Endothelial cell of umbilical vein (primary cell): ENCODE data around the gene ECEL1. TPM values are rescaled to one million over a fixed set of nuclear protein-coding genes. Genes with fewer than 3 reads are reported as not detected.

ENCODE experiments used
- BruUV-seq: library from RNA; stranded (reverse); fragments of 400-500 nt; replicated peaks from 2 replicates; lab custom pipeline; 2021; lab: Mats Ljungman, UMichigan
- CTCF ChIA-PET: fragments of 300-600, 350-600 bp; sonication (Branson Sonifier 250); formaldehyde crosslinking; loops from one replicate; lab custom pipeline; 2021; ENCODE audit warnings: antibody characterized with exemption, inconsistent platforms; lab: Charles Lee
- POLR2A ChIA-PET: fragments of 300-600, 350-600 bp; sonication (Branson Sonifier 250); formaldehyde crosslinking; loops from one replicate; lab custom pipeline; 2021; ENCODE audit warnings: antibody characterized with exemption, inconsistent platforms; lab: Charles Lee
- DNase-seq: peaks from one replicate; pipeline ENCODE4 v3.0.0-alpha.2; 2011; ENCODE audit warnings: low read depth, low spot score
- FAIRE-seq: peaks from 2 replicates; lab custom pipeline; 2011; peaks lifted over from hg19 to GRCh38; lab: Jason Lieb, UNC
- H2AFZ ChIP-seq: 2 replicates; pipeline ENCODE4 v1.6.0; 2012; ENCODE audit warnings: low read depth, low read length, control low read depth, inconsistent platforms
- H3K27ac ChIP-seq: 2 replicates; pipeline ENCODE4 v1.5.1; 2011; ENCODE audit warnings: low read depth, mild to moderate bottlenecking, control low read depth, low read length, moderate library complexity; ENCODE audit not compliant: insufficient read depth
- H3K27me3 ChIP-seq, 2 experiments: 2 replicates each; pipeline versions ENCODE4 v1.6.0 to v1.6.1; 2011; ENCODE audit warnings: low read length in 2 of 2, mixed read lengths in 1 of 2; ENCODE audit not compliant: control insufficient read depth in 2 of 2, insufficient read depth in 2 of 2
- H3K36me3 ChIP-seq, 2 experiments: 2 replicates in 1 of 2; 3 replicates in 1 of 2; pipeline ENCODE4 v1.5.1; 2011; ENCODE audit warnings: low read length in 2 of 2, mild to moderate bottlenecking in 1 of 2, moderate library complexity in 1 of 2; ENCODE audit not compliant: control insufficient read depth in 2 of 2, insufficient read depth in 2 of 2; ENCODE audit errors: extremely low read depth in 1 of 2
- H3K4me1 ChIP-seq: 3 replicates; pipeline ENCODE4 v1.5.1; 2011; ENCODE audit warnings: mild to moderate bottlenecking, low read length; ENCODE audit not compliant: control insufficient read depth, insufficient read depth; ENCODE audit errors: extremely low read depth
- H3K4me2 ChIP-seq: 2 replicates; pipeline ENCODE4 v1.6.1; 2011; ENCODE audit warnings: low read length, control low read depth, mixed read lengths; ENCODE audit not compliant: insufficient read depth
- H3K4me3 ChIP-seq, 3 experiments: fragments of 200-600 bp in 1 of 3; sonication (generic), shearing (Covaris generic) in 1 of 3; replicated peaks in 1 of 3; 2 replicates each; pipeline ENCODE4 v1.5.1; 2011 to 2016; ENCODE audit warnings: control low read depth in 3 of 3, low read length in 3 of 3, mild to moderate bottlenecking in 2 of 3, inconsistent platforms in 1 of 3, low read depth in 1 of 3, moderate library complexity in 1 of 3; ENCODE audit not compliant: insufficient read depth in 1 of 3
- H3K79me2 ChIP-seq: 2 replicates; pipeline ENCODE4 v1.6.0; 2012; ENCODE audit warnings: low read length, inconsistent platforms; ENCODE audit not compliant: control insufficient read depth, insufficient read depth
- H3K9ac ChIP-seq: replicated peaks from 2 replicates; pipeline ENCODE3; 2011; ENCODE audit warnings: low read length, control low read depth; ENCODE audit not compliant: insufficient read depth; ENCODE audit errors: extremely low read depth
- H3K9me1 ChIP-seq: replicated peaks from 3 replicates; pipeline ENCODE4 v1.6.0; 2011; ENCODE audit warnings: mild to moderate bottlenecking, low read length; ENCODE audit not compliant: control insufficient read depth, insufficient read depth; ENCODE audit errors: extremely low read depth
- H3K9me3 ChIP-seq: replicated peaks from 2 replicates; pipeline ENCODE4 v1.5.1; 2012; ENCODE audit warnings: low read length, inconsistent platforms; ENCODE audit not compliant: control insufficient read depth, insufficient read depth
- H4K20me1 ChIP-seq: replicated peaks from 2 replicates; pipeline ENCODE3; 2011; ENCODE audit warnings: mild to moderate bottlenecking, low read length; ENCODE audit not compliant: control insufficient read depth, insufficient read depth; ENCODE audit errors: extremely low read depth
- EZH2 ChIP-seq: IDR thresholded peaks from 2 replicates; pipeline ENCODE4 v1.6.1; 2012; ENCODE audit warnings: borderline replicate concordance, low read depth, mild to moderate bottlenecking, moderate library complexity, low read length, inconsistent platforms; ENCODE audit not compliant: severe bottlenecking
- FOS ChIP-seq: IDR thresholded peaks from 2 replicates; pipeline ENCODE4 v1.6.1; 2011; ENCODE audit warnings: mild to moderate bottlenecking, low read length, moderate library complexity, borderline replicate concordance; ENCODE audit not compliant: insufficient read depth
- GATA2 ChIP-seq: IDR thresholded peaks from 2 replicates; pipeline ENCODE4 v1.7.0; 2011; ENCODE audit warnings: low read depth, mild to moderate bottlenecking, moderate library complexity, mixed read lengths, low read length; ENCODE audit not compliant: insufficient read length, insufficient read depth
- JUN ChIP-seq: IDR thresholded peaks from 2 replicates; pipeline ENCODE4 v1.6.1; 2011; ENCODE audit warnings: borderline replicate concordance, low read depth; ENCODE audit not compliant: insufficient read length, insufficient read depth
- MYC ChIP-seq: IDR thresholded peaks from one replicate; pipeline ENCODE4 v1.6.1; 2011; ENCODE audit warnings: mild to moderate bottlenecking, low read depth, low read length
- POLR2A ChIP-seq: IDR thresholded peaks from 2 replicates; pipeline ENCODE4 v1.6.1; 2012; ENCODE audit warnings: low read depth, mild to moderate bottlenecking, control low read depth, low read length
- POLR2AphosphoS5 ChIP-seq: IDR thresholded peaks from 2 replicates; pipeline ENCODE4 v1.6.1; 2012; ENCODE audit warnings: low read depth, mild to moderate bottlenecking, control low read depth, low read length, moderate library complexity; ENCODE audit not compliant: insufficient read depth
- dilution Hi-C: fragments of 300-500 bp; cut with MboI; formaldehyde crosslinking; loops from one replicate; pipeline ENCODE4 v1.15.0; 2019; ENCODE audit warnings: low sequenced_read_pairs; ENCODE audit not compliant: extremely low pct_ligation_motif_present
- intact Hi-C: fragments of 100-400 bp; cut with micrococcal nuclease; formaldehyde crosslinking; loops from one replicate; pipeline ENCODE4 v1.10.0; 2022
- polyA plus RNA-seq, 4 experiments: library from polyadenylated mRNA; depleted of rRNA in 3 of 4; stranded (reverse) in 3 of 4; unstranded in 1 of 4; fragments of >200 nt; gene quantifications; 2 replicates each; pipeline versions ENCODE4 v1.2.1 to v1.2.3, GENCODE V29; 2011 to 2012; ENCODE audit warnings: missing spikeins in 1 of 4
- total RNA-seq: library from RNA; stranded (reverse); gene quantifications from 2 replicates; pipeline ENCODE4 v1.2.3, GENCODE V29; 2021
- TF ChIP-seq, protein P1 (sequence below), 2 donors: IDR thresholded peaks; 1 replicate in 1 of 2; 2 replicates in 1 of 2; pipeline ENCODE4 v1.5.1; 2011; ENCODE audit warnings: low read length in 2 of 2, mild to moderate bottlenecking in 2 of 2, moderate library complexity in 2 of 2, control low read depth in 1 of 2, inconsistent platforms in 1 of 2, low read depth in 1 of 2; ENCODE audit not compliant: insufficient read depth in 1 of 2; ENCODE audit errors: extremely low read depth in 1 of 2
- TF ChIP-seq, protein P2 (sequence below): IDR thresholded peaks from 2 replicates; pipeline ENCODE4 v1.6.1; 2011; ENCODE audit not compliant: insufficient read depth, insufficient read length

Gene ECEL1
- total and polyA plus RNA-seq, 2 donors (not counting 3 experiments of a cell fraction or from before 2014, with no cell fraction given) = not detected

DNA sequence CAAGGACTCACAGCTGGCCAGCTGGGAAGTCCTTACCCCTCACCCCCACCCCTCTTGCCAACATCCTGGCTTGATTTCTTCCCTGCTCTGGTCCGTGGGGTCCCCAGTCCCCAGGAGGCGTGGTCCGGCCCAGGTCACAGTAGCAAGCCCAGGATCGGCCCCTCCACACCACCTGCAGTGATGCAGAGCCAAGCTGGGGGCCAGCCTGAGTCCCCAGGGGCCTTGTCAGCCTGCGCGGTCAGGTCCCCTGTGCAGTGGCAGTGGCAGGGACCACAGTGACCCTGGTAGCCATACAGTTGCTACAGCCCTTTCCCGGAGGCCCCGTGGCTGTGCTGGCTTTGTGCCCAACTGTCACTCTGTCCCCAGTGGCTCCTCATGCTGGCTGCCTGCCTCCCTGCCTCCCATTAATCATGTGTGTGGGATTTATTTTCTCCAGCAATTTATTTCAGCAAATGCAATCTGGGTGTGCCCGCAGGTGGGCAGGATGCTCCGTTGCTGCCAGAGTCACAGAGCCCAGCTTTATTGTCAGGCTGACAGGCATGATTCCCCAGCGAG is 23.8 kb upstream of the ECEL1 start:
- H3K9ac ChIP-seq = no peak overlapping the region
- no peak overlapping the region for H2AFZ ChIP-seq
- no peaks in the 10 kb centered on the region for H3K4me1 ChIP-seq
- intact Hi-C loops (no loop called here), dilution Hi-C loops (no loop called here)
- DNase-seq (no peak), FAIRE-seq (no peak)
- no peak overlapping the region for H3K4me3 ChIP-seq
- POLR2A ChIA-PET = no interaction called here
- CTCF ChIA-PET = interaction anchor here (1.9 kb wide), 1 partner anchor 11 kb away, joined by 6 read pairs; no protein-coding TSS in a partner anchor
- H3K27ac ChIP-seq = no peak overlapping the region
- H3K9me1 ChIP-seq = no peaks in the 10 kb centered on the region
- no peaks in the 10 kb centered on the region for H4K20me1 ChIP-seq
- TF ChIP-seq, protein P1, sequence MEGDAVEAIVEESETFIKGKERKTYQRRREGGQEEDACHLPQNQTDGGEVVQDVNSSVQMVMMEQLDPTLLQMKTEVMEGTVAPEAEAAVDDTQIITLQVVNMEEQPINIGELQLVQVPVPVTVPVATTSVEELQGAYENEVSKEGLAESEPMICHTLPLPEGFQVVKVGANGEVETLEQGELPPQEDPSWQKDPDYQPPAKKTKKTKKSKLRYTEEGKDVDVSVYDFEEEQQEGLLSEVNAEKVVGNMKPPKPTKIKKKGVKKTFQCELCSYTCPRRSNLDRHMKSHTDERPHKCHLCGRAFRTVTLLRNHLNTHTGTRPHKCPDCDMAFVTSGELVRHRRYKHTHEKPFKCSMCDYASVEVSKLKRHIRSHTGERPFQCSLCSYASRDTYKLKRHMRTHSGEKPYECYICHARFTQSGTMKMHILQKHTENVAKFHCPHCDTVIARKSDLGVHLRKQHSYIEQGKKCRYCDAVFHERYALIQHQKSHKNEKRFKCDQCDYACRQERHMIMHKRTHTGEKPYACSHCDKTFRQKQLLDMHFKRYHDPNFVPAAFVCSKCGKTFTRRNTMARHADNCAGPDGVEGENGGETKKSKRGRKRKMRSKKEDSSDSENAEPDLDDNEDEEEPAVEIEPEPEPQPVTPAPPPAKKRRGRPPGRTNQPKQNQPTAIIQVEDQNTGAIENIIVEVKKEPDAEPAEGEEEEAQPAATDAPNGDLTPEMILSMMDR (IDR thresholded peaks at IDR 0.05; ENCODE audit: extremely low read depth in 1 of 2, insufficient read depth in 1 of 2, low read depth in 1 of 2, low read length in 2 of 2) = no peak
- TF ChIP-seq JUN (no peak), GATA2 (no peak), FOS (no peak), MYC (no peak), EZH2 (no peak), POLR2AphosphoS5 (no peak), POLR2A (no peak)
- TF ChIP-seq, protein P2, sequence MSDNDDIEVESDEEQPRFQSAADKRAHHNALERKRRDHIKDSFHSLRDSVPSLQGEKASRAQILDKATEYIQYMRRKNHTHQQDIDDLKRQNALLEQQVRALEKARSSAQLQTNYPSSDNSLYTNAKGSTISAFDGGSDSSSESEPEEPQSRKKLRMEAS = no peak
- H3K4me2 ChIP-seq = no peak overlapping the region
- peaks cover 4 to 6% of the 10 kb centered on the region in 2 experiments for H3K27me3 ChIP-seq
- H3K79me2 ChIP-seq = no peaks in the 10 kb centered on the region
- no peaks in the 10 kb centered on the region for H3K36me3 ChIP-seq
- H3K9me3 ChIP-seq = no peaks in the 10 kb centered on the region
- BruUV-seq = no TSS peak
